Skeletal muscle satellite cell (primary cell): ENCODE results near the gene SMARCA2.

ENCODE experiments used
- H3K27me3 ChIP-seq: 2 replicates; pipeline ENCODE4 v1.7.0; 2013; ENCODE audit warnings: low read length; ENCODE audit not compliant: control insufficient read depth, insufficient read depth
- H3K36me3 ChIP-seq: 2 replicates; pipeline ENCODE4 v1.7.0; 2013; ENCODE audit warnings: mild to moderate bottlenecking, control low read depth, low read length; ENCODE audit not compliant: insufficient read depth
- H3K4me1 ChIP-seq: 2 replicates; pipeline ENCODE4 v1.7.0; 2013; ENCODE audit warnings: low read length; ENCODE audit not compliant: control insufficient read depth, insufficient read depth
- H3K4me2 ChIP-seq: 2 replicates; pipeline ENCODE4 v1.7.0; 2013; ENCODE audit warnings: mild to moderate bottlenecking, low read length
- H3K4me3 ChIP-seq: 2 replicates; pipeline ENCODE4 v1.7.0; 2013; ENCODE audit warnings: low read length
- H3K9ac ChIP-seq: 2 replicates; pipeline ENCODE4 v1.7.0; 2013; ENCODE audit warnings: mild to moderate bottlenecking, low read depth, low read length, moderate library complexity
- H3K9me3 ChIP-seq: replicated peaks from 2 replicates; pipeline ENCODE4 v1.7.0; 2013; ENCODE audit warnings: mild to moderate bottlenecking, control low read depth, low read length

SMARCA2 gene

DNA sequence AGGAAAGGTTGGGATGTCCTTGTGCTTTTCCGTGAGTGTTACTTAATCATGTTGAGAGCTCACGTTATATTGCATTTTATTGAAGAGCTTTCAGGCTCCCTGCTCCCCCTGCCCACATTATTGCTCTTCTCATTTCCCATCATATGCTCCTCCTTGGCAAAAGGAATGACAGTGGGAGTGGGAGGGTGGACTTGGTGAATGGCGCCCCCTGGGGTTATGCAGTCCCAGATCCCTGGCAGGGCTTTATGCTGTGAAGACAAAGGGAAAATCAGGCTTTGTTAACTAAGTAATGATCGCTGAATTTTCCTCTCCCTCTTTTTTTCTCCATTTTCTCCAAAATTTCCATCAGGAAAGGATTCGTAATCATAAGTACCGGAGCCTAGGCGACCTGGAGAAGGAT lies 166.6 kb downstream of the SMARCA2 start:
- H3K27me3 ChIP-seq = no peaks in the 10 kb centered on the region
- H3K9ac ChIP-seq = no peak overlapping the region
- no peaks in the 10 kb centered on the region for H3K4me1 ChIP-seq
- no peak overlapping the region for H3K4me2 ChIP-seq
- H3K36me3 ChIP-seq = peaks cover 24% of the 10 kb centered on the region
- no peaks in the 10 kb centered on the region for H3K9me3 ChIP-seq
- H3K4me3 ChIP-seq = no peak overlapping the region

DNA sequence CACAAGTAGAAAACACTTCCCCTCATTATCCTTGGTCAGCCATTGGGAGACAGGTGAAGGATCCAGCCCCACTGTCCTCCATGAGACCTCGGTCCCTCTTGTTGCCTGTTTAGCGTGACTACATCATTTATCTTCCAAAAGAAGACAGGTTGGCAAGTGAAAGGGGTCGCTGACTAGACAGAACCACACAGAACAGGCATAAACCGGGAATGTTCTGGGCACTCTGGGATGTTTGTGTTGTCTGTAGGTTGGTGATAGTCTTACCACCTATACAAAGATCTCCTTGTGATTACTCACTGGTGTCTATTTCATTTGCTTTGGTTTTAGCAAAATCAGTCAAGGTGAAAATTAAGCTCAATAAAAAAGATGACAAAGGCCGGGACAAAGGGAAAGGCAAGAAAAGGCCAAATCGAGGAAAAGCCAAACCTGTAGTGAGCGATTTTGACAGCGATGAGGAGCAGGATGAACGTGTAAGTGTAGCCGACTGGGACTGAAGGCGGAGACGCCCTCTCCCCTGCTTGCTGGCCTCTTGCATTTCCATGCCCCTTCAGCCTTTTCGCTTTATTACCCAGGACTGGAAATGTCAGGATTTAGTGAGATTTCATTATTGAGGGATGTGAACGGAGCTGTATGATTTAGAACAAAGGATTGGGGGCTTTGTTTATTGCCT lies 175.9 kb downstream of the SMARCA2 start:
- Histone ChIP-seq H3K4me3 (no peak overlapping the region), H3K9ac (no peak overlapping the region), H3K27me3 (no peaks in the 10 kb centered on the region), H3K36me3 (peaks cover 24% of the 10 kb centered on the region), H3K4me1 (no peaks in the 10 kb centered on the region), H3K9me3 (no peaks in the 10 kb centered on the region), H3K4me2 (no peak overlapping the region)

DNA sequence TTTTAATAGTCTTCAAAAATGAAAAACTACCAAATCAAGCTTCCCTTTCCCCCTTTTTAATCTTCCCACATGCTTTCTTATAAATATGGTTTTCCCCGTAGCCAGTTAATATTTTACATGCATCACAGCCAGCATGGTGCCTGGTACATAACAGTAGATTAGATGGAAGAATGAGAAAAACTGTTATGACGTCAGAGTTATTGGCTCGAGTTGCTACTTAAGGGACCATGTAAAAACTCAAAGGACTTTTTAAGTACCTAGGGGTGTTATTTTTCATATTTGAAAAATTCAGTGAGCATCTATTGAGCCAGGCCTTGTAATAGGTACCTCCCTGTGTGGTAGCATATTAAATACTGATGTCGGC lies 176.4 kb downstream of the SMARCA2 start:
- H3K4me3 ChIP-seq = no peak overlapping the region
- no peaks in the 10 kb centered on the region for H3K27me3 ChIP-seq
- H3K9me3 ChIP-seq = no peaks in the 10 kb centered on the region
- H3K4me2 ChIP-seq = no peak overlapping the region
- no peaks in the 10 kb centered on the region for H3K4me1 ChIP-seq
- H3K9ac ChIP-seq = no peak overlapping the region
- peaks cover 22% of the 10 kb centered on the region for H3K36me3 ChIP-seq

DNA sequence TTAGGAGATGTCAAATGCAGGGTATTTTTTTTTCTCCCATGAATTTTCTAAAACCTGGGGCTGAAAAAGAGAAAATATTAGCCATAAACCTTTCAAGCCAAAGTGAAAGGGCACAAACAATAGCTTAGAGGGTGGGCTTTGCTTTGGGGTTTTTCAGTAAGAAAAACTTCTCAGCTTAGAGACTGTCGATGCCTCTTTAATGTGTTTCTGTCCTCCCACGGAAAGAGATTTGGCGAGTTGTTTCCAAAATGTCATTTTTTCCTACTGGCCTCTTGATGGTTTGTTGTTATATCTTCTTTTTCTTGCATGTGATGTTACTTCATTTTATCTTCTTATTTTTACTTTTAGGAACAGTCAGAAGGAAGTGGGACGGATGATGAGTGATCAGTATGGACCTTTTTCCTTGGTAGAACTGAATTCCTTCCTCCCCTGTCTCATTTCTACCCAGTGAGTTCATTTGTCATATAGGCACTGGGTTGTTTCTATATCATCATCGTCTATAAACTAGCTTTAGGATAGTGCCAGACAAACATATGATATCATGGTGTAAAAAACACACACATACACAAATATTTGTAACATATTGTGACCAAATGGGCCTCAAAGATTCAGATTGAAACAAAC lies 177.3 kb downstream of the SMARCA2 start:
- Histone ChIP-seq H3K36me3 (peaks cover 22% of the 10 kb centered on the region), H3K4me3 (no peak overlapping the region), H3K27me3 (no peaks in the 10 kb centered on the region), H3K9ac (no peak overlapping the region), H3K9me3 (no peaks in the 10 kb centered on the region), H3K4me1 (no peaks in the 10 kb centered on the region), H3K4me2 (no peak overlapping the region)

DNA sequence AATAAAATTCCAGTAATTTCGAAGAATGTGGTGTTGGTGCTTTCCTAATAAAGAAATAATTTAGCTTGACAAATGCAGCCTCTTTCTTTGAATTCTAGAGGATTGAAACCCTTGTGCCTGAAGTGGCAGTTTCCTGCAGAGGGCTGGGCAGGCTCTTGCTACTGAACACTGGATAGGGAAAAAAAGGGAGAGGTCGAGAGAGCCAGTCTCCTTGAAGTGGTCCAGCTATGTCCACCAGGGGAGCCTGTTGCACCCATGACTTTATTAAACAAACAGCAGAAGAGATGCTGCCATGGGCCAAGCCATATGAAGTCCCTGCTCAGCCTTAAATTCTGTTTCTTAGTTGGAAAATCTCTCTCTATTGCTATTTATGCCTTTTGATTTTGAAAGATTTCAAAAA lies 178.4 kb downstream of the SMARCA2 start:
- Histone ChIP-seq H3K9ac (no peak overlapping the region), H3K27me3 (no peaks in the 10 kb centered on the region), H3K36me3 (peaks cover 22% of the 10 kb centered on the region), H3K4me1 (no peaks in the 10 kb centered on the region), H3K4me3 (no peak overlapping the region), H3K9me3 (no peaks in the 10 kb centered on the region), H3K4me2 (no peak overlapping the region)

DNA sequence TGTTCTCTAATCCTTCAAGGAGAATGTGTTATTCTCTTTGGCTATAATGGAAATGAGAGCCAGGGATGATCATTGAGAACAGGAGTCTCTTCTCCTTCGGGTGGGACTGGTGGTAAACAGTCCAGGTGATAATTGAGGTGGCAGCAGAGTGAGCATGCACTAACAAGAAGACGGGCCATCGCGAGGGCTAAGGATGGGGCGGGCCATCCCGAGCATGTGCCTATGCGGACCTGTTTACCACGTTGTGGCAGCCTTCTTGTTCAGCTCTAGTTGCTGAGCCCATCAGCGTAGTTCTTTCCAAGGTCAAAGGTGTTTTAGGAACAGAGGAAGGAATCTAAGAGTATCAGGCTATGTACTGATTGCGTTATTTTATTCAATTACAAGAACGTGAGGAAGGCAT lies 180.1 kb downstream of the SMARCA2 start:
- Histone ChIP-seq H3K36me3 (peaks cover 16% of the 10 kb centered on the region), H3K4me3 (no peak overlapping the region), H3K27me3 (no peaks in the 10 kb centered on the region), H3K4me1 (no peaks in the 10 kb centered on the region), H3K9me3 (no peaks in the 10 kb centered on the region), H3K4me2 (no peak overlapping the region), H3K9ac (no peak overlapping the region)

DNA sequence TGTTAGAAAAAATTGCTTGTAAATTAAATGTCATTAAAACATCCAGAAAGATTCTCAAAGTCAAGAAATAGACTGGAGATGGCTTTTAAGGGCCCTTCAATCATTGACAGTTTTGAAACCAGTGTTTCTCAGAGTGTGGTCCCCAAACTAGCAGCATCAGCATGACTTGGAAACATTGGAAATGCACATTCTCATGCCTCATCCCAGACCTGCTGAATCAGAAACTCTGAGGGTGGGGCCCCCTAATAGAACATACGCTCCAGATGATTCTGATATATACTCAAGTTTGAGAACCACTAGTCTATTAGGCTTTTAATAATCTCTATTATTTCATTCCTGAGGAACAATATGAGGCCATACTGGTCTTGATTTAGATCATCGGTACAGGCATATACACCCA lies 181.6 kb downstream of the SMARCA2 start:
- peaks cover 5% of the 10 kb centered on the region for H3K36me3 ChIP-seq
- H3K4me3 ChIP-seq = no peak overlapping the region
- no peaks in the 10 kb centered on the region for H3K4me1 ChIP-seq
- no peaks in the 10 kb centered on the region for H3K27me3 ChIP-seq
- H3K9me3 ChIP-seq = no peaks in the 10 kb centered on the region
- no peak overlapping the region for H3K9ac ChIP-seq
- no peak overlapping the region for H3K4me2 ChIP-seq

DNA sequence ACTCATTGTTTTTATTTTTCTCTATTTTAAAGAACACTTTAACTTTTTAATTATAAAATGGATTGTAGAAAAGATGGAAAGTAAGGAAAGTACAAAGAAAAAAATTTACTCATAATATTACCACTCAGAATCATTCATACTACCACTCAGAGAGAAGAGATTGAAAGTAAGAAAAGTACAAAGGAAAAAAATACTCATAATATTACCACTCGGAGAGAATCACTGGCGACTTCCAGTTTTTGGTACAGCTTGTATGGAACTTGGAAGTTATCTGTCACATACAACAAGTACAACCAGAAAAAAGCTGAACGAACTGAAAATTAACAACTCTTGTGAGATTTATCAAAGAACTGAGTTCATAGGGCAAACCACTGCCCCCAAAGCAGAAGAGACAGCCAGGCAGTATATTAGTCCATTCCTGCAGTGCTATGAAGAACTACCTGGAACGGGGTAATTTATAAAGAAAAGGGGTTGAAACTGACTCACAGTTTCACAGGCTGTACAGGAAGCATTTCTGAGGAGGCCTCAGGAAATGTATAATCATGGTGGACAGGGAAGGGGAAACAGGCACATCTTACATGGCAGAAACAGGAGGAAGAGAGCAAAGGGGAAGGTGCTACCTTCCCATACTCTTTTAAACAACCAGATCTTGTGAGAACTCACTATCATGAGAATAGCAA lies 183.9 kb downstream of the SMARCA2 start:
- Histone ChIP-seq H3K4me3 (no peak overlapping the region), H3K36me3 (no peaks in the 10 kb centered on the region)

DNA sequence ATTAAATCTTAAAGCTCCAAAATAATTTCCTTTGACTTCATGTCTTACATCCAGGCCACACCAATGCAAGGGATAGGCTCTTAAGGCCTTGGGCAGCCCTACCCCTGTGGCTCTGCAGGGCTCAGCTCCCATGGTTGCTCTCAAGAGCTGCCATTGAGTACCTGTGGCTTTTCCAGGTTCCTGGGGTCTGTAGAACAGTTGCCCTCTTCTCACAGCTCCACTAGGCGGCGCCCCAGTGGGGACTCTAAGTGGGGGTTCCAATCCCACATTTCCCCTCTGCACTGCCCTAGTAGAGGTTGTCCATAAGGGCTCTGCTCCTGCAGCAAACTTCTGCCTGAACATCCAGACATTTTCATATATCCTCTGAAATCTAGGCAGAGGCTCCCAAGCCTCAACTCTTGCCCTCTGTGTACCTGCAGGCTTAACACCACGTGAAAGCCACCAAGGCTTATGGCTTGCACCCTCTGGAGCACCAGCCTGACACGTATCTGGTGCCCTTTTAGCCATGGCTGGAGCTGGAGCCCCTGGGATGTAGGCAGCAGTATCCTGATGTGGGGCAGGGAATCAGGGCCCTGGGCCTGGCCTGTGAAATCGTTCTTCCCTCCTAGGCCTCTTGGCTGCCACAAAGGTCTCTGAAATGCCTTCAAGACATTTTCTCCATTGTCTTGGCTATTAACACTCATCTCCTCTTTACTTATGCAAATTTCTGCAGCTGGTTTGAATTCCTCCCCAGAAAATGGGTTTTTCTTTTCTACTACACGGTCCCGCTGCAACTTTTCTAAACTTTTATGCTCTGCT lies 185.1 kb downstream of the SMARCA2 start:
- H3K4me1 ChIP-seq = no peaks in the 10 kb centered on the region
- no peak overlapping the region for H3K4me2 ChIP-seq
- H3K27me3 ChIP-seq = no peaks in the 10 kb centered on the region
- no peaks in the 10 kb centered on the region for H3K36me3 ChIP-seq
- no peak overlapping the region for H3K4me3 ChIP-seq
- no peaks in the 10 kb centered on the region for H3K9me3 ChIP-seq
- H3K9ac ChIP-seq = no peak overlapping the region

More for the DNA sequence above, 183.9 kb downstream of the SMARCA2 start:
- no peak overlapping the region for H3K9ac ChIP-seq
- H3K4me2 ChIP-seq = no peak overlapping the region
- H3K9me3 ChIP-seq = no peaks in the 10 kb centered on the region
- no peaks in the 10 kb centered on the region for H3K4me1 ChIP-seq
- H3K27me3 ChIP-seq = no peaks in the 10 kb centered on the region

DNA sequence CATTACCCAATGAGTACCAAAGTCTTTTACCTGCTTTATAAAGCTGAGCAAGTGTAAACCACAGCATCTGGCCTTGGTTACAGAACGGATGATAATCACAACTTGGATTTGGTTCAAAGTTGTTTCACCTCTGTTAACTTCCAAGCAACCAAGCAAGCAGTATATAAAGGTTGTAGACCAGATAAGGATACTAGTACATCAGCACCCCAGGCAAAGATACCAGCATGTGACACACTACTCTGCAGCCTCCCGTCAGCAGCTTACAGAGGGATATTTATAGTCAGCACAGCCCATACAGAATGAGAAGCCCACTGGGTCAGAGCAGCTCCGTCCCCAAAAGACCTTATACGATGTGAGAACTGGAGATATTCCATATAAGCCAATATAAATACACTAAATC lies 193.3 kb downstream of the SMARCA2 start:
- no peaks in the 10 kb centered on the region for H3K36me3 ChIP-seq
- H3K9me3 ChIP-seq = no peaks in the 10 kb centered on the region
- H3K27me3 ChIP-seq = no peaks in the 10 kb centered on the region

DNA sequence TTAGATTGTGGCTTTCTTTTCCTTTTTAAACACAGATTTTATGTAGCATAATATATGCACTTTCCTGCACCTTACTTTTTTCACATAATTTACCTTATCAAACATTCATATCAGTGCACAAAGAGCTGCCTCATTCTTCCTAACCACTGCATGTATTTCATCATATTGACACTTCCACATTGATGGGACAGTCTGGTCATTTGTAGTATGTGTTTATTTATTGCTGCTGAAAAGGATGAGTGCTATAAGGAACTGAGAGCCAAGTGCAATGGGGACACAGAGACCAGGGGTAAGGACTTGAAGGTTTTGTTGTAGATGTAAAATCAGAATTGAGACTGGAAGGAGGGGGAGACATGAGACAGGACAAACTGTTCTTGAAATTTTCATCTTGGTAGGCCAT lies 193.8 kb downstream of the SMARCA2 start:
- H3K36me3 ChIP-seq = no peaks in the 10 kb centered on the region
- H3K4me1 ChIP-seq = peaks cover 10% of the 10 kb centered on the region
- no peak overlapping the region for H3K4me3 ChIP-seq
- H3K27me3 ChIP-seq = no peaks in the 10 kb centered on the region
- H3K9ac ChIP-seq = no peak overlapping the region
- H3K4me2 ChIP-seq = no peak overlapping the region
- H3K9me3 ChIP-seq = no peaks in the 10 kb centered on the region

More for the DNA sequence above, 193.3 kb downstream of the SMARCA2 start:
- no peak overlapping the region for H3K4me2 ChIP-seq
- no peak overlapping the region for H3K4me3 ChIP-seq
- no peak overlapping the region for H3K9ac ChIP-seq
- peaks cover 10% of the 10 kb centered on the region for H3K4me1 ChIP-seq
